Activated CD4-positive, CD25-positive, alpha-beta regulatory T cell treated with anti-CD3 and anti-CD28 coated beads, Interleukin-2, amount 50 U/mL, for 72 hours (primary cell): ENCODE measurements around the gene PCNX3.
A peak's percentile ranks its signal among the peaks of the same experiment; 100 is the strongest.

Source experiments
- DNase-seq: peaks from one replicate; pipeline ENCODE4 v3.0.0; 2021

Gene PCNX3

GRCh38 chr11:65640483-65641296 lies 25.1 kb downstream of the PCNX3 start:
- DNase-seq: peak; percentile 55

- no peak for DNase-seq
These were observed 25.9 kb downstream of the PCNX3 start for GRCh38 chr11:65641297-65642013.

GRCh38 chr11:65642014-65642671 lies 26.6 kb downstream of the PCNX3 start:
- DNase-seq: no peak

GRCh38 chr11:65643971-65644370 lies 28.4 kb downstream of the PCNX3 start:
- no peak for DNase-seq

- no peak for DNase-seq
These were observed 29.3 kb downstream of the PCNX3 start for GRCh38 chr11:65644837-65645236.

GRCh38 chr11:65645710-65646109 lies 30.1 kb downstream of the PCNX3 start:
- no peak for DNase-seq

- DNase-seq: no peak
These were observed 30.8 kb downstream of the PCNX3 start for GRCh38 chr11:65646288-65646957.

GRCh38 chr11:65646958-65647701 lies 31.6 kb downstream of the PCNX3 start:
- no peak for DNase-seq

GRCh38 chr11:65648997-65649493 lies 33.5 kb downstream of the PCNX3 start:
- no peak for DNase-seq

GRCh38 chr11:65649656-65650546 lies 34.3 kb downstream of the PCNX3 start:
- no peak for DNase-seq

- no peak for DNase-seq
These were observed 35.2 kb downstream of the PCNX3 start for GRCh38 chr11:65650547-65651338.

- DNase-seq: no peak
These were observed 35.7 kb downstream of the PCNX3 start for GRCh38 chr11:65651339-65651588.

GRCh38 chr11:65651589-65652510 lies 36.3 kb downstream of the PCNX3 start:
- no peak for DNase-seq

- DNase-seq: peak; percentile 98
These were observed 37.1 kb downstream of the PCNX3 start for GRCh38 chr11:65652511-65653228.

- no peak for DNase-seq
These were observed 38.0 kb downstream of the PCNX3 start for GRCh38 chr11:65653229-65654225.

- no peak for DNase-seq
These were observed 39.1 kb downstream of the PCNX3 start for GRCh38 chr11:65654375-65655349.
